ENCODE results near the gene ADRA2B.

DNA sequence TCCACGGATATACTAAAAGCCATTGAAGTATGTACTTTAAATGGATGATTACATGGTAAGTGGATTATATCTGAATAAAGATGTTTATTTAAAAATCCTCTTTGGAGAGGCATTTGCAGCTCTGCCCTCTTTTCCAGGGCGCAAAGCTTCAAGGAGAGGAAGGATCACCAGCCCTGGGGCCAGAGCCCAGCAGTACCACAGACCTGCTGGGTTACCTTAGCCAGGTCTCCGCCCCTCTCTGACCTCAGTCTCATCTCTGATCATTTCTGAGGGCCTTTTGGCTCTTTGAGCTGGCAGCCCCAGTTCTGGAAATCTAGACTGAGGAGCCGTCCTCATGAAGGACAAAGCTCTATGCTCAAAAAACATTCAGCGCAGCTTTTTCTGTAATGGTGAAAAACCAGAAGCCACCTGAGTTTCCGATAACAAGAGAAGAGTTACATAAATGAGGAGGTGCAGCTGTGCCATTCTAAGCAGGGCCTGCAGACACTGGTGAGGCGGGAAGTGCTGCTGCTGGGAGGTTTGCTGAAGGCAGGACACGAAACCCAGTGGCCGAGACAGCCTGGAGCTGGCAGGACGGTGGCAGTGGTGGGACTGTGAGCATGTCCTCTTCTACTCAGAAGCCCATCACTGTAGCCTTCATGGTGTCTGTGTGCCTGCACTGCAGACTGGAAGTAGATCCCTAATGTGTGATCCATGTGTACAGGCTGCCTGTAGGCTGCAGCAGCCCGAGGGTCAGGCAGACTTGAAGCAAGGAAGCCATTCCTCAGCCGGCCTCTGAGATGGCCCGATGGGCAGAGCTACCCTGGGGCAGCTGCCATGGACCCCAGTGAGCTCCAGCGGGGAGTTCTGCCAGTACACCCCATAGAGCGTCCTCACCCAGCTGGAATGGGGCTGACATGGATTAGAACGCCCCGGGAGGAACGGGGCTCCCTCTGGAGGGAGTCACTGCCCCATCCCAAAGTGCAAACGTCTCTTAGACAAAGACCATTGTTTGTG lies 27.7 kb downstream of the ADRA2B start:
- no peak for TF ChIP-seq EP300 (IDR thresholded peaks at IDR 0.05)
- TF ChIP-seq, protein P1, sequence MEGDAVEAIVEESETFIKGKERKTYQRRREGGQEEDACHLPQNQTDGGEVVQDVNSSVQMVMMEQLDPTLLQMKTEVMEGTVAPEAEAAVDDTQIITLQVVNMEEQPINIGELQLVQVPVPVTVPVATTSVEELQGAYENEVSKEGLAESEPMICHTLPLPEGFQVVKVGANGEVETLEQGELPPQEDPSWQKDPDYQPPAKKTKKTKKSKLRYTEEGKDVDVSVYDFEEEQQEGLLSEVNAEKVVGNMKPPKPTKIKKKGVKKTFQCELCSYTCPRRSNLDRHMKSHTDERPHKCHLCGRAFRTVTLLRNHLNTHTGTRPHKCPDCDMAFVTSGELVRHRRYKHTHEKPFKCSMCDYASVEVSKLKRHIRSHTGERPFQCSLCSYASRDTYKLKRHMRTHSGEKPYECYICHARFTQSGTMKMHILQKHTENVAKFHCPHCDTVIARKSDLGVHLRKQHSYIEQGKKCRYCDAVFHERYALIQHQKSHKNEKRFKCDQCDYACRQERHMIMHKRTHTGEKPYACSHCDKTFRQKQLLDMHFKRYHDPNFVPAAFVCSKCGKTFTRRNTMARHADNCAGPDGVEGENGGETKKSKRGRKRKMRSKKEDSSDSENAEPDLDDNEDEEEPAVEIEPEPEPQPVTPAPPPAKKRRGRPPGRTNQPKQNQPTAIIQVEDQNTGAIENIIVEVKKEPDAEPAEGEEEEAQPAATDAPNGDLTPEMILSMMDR (IDR thresholded peaks at IDR 0.05): no peak
- no peak for TF ChIP-seq POLR2A (IDR thresholded peaks at IDR 0.05)
